Fibroblast of skin of abdomen (primary cell): ENCODE results near the gene TLK1.

ENCODE experiments used
- DNase-seq: peaks from one replicate; pipeline ENCODE4 v3.0.0-alpha.2; 2013

The TLK1 gene

GRCh38 chr2:170963386-170963785, 197.3 kb downstream of the TLK1 start:
- DNase-seq, result no peak

GRCh38 chr2:170953941-170954340, 206.8 kb downstream of the TLK1 start:
- DNase-seq, result peak; percentile 33

DNA sequence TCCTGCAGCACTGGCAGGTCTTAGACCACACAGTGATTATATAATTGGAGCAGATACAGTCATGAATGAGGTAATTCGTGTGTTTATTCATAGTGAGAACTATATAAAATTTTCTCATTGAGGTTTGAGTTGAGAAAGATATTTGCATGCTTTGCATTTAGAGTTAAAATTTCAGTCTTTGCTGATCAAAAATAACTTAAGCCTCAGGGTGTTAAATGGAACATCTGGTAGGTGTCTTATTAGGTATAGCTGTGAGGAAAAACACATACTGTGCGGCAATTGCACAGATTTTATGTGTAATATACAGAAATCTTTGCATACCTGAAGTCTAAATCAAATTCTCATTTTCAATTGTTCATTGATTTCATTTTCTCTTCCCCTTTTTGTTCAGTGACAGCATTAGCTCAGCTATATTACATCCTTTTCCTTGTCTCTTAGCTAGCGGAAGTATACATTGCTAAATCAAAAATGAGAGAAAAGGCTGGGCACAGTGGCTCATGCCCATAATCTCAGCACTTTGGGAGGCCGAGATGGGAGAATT, 210.4 kb downstream of the TLK1 start:
- no peak for DNase-seq

DNA sequence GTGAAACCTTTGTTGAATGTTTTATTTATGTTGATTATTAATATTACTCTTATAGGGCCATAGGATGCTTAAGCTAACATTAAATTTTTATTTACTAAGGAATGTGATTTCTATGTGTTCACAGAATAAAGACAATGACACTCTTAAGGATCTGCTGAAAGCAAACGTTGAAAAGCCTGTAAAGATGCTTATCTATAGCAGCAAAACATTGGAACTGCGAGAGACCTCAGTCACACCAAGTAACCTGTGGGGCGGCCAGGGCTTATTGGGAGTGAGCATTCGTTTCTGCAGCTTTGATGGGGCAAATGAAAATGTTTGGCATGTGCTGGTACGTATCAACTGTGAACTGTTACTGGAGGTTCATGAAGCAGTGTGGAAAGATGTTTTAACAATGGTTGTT, 211.3 kb downstream of the TLK1 start:
- no peak for DNase-seq

DNA sequence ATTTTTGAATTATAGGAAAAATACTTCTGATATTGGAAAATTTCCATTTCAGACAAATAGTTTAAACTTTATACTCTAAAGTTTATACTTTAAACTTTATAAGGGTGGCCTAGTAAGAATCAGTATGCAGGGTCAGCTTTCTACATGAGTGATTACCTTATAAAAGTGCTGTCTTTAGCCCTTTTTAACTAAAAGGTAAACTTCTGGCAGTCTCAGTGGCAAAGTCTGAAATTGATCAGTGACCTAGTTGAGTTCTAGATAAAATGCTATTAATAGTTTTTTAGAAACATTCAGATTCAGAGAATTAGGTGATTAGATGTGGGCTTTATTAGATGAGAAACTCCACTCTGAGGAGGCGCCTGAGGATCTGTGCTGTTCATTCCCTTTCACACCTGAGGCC, 216.1 kb downstream of the TLK1 start:
- no peak for DNase-seq

DNA sequence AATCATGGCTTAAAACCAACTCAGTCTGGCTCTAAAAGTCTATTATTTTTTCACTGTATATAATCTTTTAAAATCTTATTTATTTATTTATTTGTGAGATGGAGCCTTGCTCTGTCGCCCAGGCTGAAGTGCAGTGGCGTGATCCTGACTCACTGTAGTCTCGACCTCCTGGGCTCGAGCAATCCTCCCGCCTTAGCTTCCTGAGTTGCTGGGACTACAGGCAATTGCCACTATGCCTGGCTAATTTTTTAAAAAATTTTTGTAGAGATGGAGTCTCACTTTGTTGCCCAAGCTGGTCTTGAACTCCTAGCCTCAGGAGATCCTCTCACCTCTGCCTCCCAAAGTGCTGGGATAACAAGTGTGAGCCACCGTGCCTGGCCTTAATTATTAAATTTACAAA, 217.1 kb downstream of the TLK1 start:
- no peak for DNase-seq

GRCh38 chr2:170943041-170943440, 217.7 kb downstream of the TLK1 start:
- no peak for DNase-seq

DNA sequence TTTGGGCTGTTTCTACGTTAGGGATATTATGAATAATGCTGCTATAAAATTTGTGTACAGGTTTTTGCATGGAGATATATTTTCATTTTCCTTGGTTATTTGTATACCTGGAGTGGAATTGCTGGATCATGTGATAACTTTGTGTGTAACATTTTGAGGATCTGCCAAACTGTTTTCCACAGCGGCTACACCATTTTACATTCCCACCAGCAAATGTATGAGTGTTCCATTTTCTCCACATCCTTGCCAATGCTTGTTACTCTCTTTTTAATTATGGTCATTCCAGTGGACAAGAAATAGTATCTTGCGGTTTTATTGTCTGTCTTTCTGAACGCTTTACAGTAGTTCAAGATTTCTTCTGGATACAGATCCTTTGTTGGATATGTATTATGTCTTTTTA, 218.1 kb downstream of the TLK1 start:
- no peak for DNase-seq
